NT2/D1 (cell line): ENCODE data around the gene NECTIN1.

Experiments
- DNase-seq: peaks from one replicate; pipeline ENCODE4 v3.0.0-alpha.2; 2011; ENCODE audit warnings: low read depth, low spot score
- H3K27me3 ChIP-seq: 2 replicates; pipeline ENCODE4 v1.6.0; 2011; ENCODE audit warnings: mild to moderate bottlenecking; ENCODE audit not compliant: insufficient read length, insufficient read depth
- H3K36me3 ChIP-seq: 2 replicates; pipeline ENCODE4 v1.6.1; 2011; ENCODE audit warnings: mild to moderate bottlenecking, low read length, mixed read lengths; ENCODE audit not compliant: insufficient read depth, insufficient read length
- H3K4me1 ChIP-seq: 2 replicates; pipeline ENCODE4 v1.5.1; 2011; ENCODE audit not compliant: insufficient read depth, insufficient read length
- H3K4me3 ChIP-seq: 2 replicates; pipeline ENCODE4 v1.5.1; 2011; ENCODE audit warnings: low read depth; ENCODE audit not compliant: insufficient read length
- H3K9ac ChIP-seq: 2 replicates; pipeline ENCODE4 v1.6.0; 2011; ENCODE audit warnings: low read depth; ENCODE audit not compliant: insufficient read length
- H3K9me3 ChIP-seq: 2 replicates; pipeline ENCODE4 v1.5.1; 2011; ENCODE audit warnings: mild to moderate bottlenecking, low read length; ENCODE audit not compliant: insufficient read depth
- SUZ12 ChIP-seq: IDR thresholded peaks from 2 replicates; pipeline ENCODE4 v1.6.1; 2011; ENCODE audit not compliant: insufficient read length, insufficient read depth; ENCODE audit errors: extremely low read depth
- YY1 ChIP-seq: IDR thresholded peaks from 2 replicates; pipeline ENCODE4 v1.6.1; 2011; ENCODE audit not compliant: insufficient read length, insufficient read depth
- ZNF274 ChIP-seq: IDR thresholded peaks from 2 replicates; pipeline ENCODE4 v1.6.1; 2011; ENCODE audit warnings: mild to moderate bottlenecking, low read depth, low read length

NECTIN1 gene

DNA sequence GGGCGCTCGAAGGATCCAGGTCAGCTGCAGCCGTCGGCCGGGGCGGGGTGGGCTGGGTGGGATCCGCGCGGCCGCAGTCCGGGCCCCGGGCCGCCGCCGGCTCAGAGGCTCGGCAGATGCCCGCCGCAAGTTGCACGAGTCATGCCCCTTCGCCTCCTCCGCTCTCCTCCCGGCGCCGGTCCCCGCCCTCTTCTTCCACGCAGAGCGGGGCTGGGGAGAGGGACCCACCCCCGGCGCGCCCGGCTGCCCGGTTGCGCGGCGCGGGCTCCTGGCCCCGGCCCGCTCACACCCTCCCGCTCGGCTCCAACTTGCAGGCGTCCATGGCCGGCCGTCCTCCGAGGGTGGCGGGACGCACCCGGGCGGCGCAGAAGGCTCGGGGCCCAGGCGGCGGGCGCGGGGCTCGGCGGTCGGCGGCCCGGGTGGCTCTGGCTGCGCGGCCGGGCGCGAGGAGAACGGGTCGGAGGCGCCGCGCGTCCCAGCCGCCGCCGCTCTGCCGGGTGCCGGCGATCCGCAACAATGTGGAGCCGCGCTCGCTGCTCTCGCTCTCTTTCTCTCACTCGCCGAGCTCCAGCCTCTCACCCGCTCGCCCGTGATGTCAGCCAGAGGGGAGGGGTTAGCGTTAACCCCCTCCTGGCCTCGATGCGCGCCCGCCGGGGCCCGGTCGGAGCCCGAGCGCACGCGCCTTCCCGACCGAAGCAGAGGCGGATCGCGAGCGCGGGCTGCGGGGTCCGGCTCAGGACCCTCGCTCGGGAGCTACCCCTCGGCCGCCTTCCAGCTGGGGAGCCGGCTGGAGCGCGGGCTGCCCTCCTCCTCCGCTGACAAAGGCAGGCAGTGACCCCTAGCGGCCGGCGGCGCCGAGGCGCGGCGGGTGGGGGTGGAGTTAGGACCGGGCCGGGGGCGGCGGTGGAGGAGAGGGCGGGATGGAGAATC, at the start of gene NECTIN1:
Gene NECTIN1, minus strand, starts transcription at position 550 of the 930 bp plus-strand sequence. CDS start 647 bp downstream, outside the sequence.
- H3K9ac ChIP-seq, result peak within 1 kb of the TSS; percentile 90
- H3K4me3 ChIP-seq, result peak within 1 kb of the TSS; percentile 80
- peak; percentile 80 for DNase-seq
- H3K4me1 ChIP-seq, result peaks cover 14% of the 10 kb centered on the region
- H3K9me3 ChIP-seq, result no peaks in the 10 kb centered on the region
- peaks cover 16% of the 10 kb centered on the region for H3K36me3 ChIP-seq
- TF ChIP-seq SUZ12, result no peak
- no peak for TF ChIP-seq YY1
- no peak for TF ChIP-seq ZNF274
- no peaks in the 10 kb centered on the region for H3K27me3 ChIP-seq

- H3K4me1 ChIP-seq, result peaks cover 7% of the 10 kb centered on the region
- TF ChIP-seq YY1, result no peak
- TF ChIP-seq ZNF274, result no peak
- TF ChIP-seq SUZ12, result no peak
- peaks cover 10% of the 10 kb centered on the region for H3K27me3 ChIP-seq
- no peak overlapping the region for H3K4me3 ChIP-seq
- no peaks in the 10 kb centered on the region for H3K9me3 ChIP-seq
- DNase-seq, result no peak
- H3K36me3 ChIP-seq, result no peaks in the 10 kb centered on the region
- H3K9ac ChIP-seq, result no peak overlapping the region
Measured at GRCh38 chr11:119778391-119779194, 49.6 kb upstream of the NECTIN1 start.

DNA sequence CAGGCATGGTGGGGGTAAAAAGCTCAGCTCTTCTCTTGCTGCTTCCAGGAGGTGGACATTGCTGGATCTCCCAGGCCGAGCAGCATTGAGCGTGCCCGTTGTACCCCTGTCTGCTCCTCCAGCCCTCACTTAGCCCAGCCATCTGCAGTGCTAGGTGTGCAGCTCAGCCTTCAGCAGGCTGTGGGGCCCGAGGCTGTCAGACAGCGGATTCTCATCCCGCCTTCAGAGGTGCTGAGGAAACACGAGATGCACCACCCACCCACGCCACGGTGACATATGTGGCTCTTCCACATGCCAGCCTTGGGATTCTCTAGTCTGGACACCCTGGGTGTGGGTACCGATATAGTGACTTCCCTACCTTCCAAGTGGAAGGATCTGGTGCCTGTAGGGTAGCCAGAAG, 48.9 kb upstream of the NECTIN1 start:
- Histone ChIP-seq H3K36me3 (no peaks in the 10 kb centered on the region), H3K27me3 (peaks cover 10% of the 10 kb centered on the region)

GRCh38 chr11:119776651-119777050, 47.7 kb upstream of the NECTIN1 start:
- Histone ChIP-seq H3K4me3 (no peak overlapping the region), H3K4me1 (no peaks in the 10 kb centered on the region)

More for the DNA sequence above, 48.9 kb upstream of the NECTIN1 start:
- no peak for DNase-seq
- Histone ChIP-seq H3K4me1 (peaks cover 7% of the 10 kb centered on the region), H3K4me3 (no peak overlapping the region), H3K9ac (no peak overlapping the region), H3K9me3 (no peaks in the 10 kb centered on the region)
- TF ChIP-seq SUZ12 (no peak), ZNF274 (no peak), YY1 (no peak)

GRCh38 chr11:119776031-119776636, 47.1 kb upstream of the NECTIN1 start:
- Histone ChIP-seq H3K9ac (no peak overlapping the region), H3K4me1 (no peaks in the 10 kb centered on the region), H3K36me3 (no peaks in the 10 kb centered on the region), H3K4me3 (no peak overlapping the region), H3K27me3 (peaks cover 15% of the 10 kb centered on the region), H3K9me3 (no peaks in the 10 kb centered on the region)
- DNase-seq, result no peak
- TF ChIP-seq ZNF274, result no peak
- no peak for TF ChIP-seq SUZ12
- TF ChIP-seq YY1, result no peak

More at GRCh38 chr11:119776651-119777050, 47.7 kb upstream of the NECTIN1 start:
- no peak for DNase-seq
- Histone ChIP-seq H3K9ac (no peak overlapping the region), H3K27me3 (peaks cover 15% of the 10 kb centered on the region), H3K36me3 (no peaks in the 10 kb centered on the region), H3K9me3 (no peaks in the 10 kb centered on the region)
- TF ChIP-seq ZNF274, result no peak
- TF ChIP-seq YY1, result no peak
- no peak for TF ChIP-seq SUZ12

GRCh38 chr11:119774172-119774763, 45.3 kb upstream of the NECTIN1 start:
- TF ChIP-seq ZNF274 (no peak), YY1 (no peak), SUZ12 (no peak)
- no peaks in the 10 kb centered on the region for H3K36me3 ChIP-seq
- H3K9me3 ChIP-seq, result no peaks in the 10 kb centered on the region
- peaks cover 15% of the 10 kb centered on the region for H3K27me3 ChIP-seq
- H3K4me1 ChIP-seq, result no peaks in the 10 kb centered on the region
- no peak overlapping the region for H3K4me3 ChIP-seq
- no peak for DNase-seq
- no peak overlapping the region for H3K9ac ChIP-seq
